HG03095 (cell line): ENCODE results near the gene ZCCHC7.
"Not testable (repeated sequence)": the region's sequence is repeated elsewhere in the genome, so short reads cannot be mapped to it uniquely, and the experiment has no call there.

Source experiments
- ATAC-seq: cut with Tn5 transposase; IDR thresholded peaks from one replicate; pipeline ENCODE4 v1.9.1; 2021; ENCODE audit warnings: moderate library complexity; ENCODE audit not compliant: unreplicated experiment

ZCCHC7 gene

GRCh38 chr9:37203456-37203855, 83.1 kb downstream of the ZCCHC7 start:
- not testable (repeated sequence) for ATAC-seq

GRCh38 chr9:37206121-37206620, 85.8 kb downstream of the ZCCHC7 start:
- no peak for ATAC-seq

- no peak for ATAC-seq
These were observed 89.3 kb downstream of the ZCCHC7 start for GRCh38 chr9:37209431-37210386.

GRCh38 chr9:37210737-37211523, 90.6 kb downstream of the ZCCHC7 start:
- no peak for ATAC-seq

GRCh38 chr9:37212435-37212834, 92.1 kb downstream of the ZCCHC7 start:
- ATAC-seq, result no peak

GRCh38 chr9:37215381-37215780, 95.0 kb downstream of the ZCCHC7 start:
- ATAC-seq, result no peak

GRCh38 chr9:37215830-37216229, 95.5 kb downstream of the ZCCHC7 start:
- no peak for ATAC-seq

GRCh38 chr9:37217161-37217560, 96.8 kb downstream of the ZCCHC7 start:
- no peak for ATAC-seq

- no peak for ATAC-seq
These were observed 98.5 kb downstream of the ZCCHC7 start for GRCh38 chr9:37218800-37219425.

GRCh38 chr9:37220971-37221370, 100.6 kb downstream of the ZCCHC7 start:
- no peak for ATAC-seq

GRCh38 chr9:37221489-37222106, 101.2 kb downstream of the ZCCHC7 start:
- ATAC-seq, result no peak

GRCh38 chr9:37229455-37229854, 109.1 kb downstream of the ZCCHC7 start:
- no peak for ATAC-seq

- no peak for ATAC-seq
These were observed 109.6 kb downstream of the ZCCHC7 start for GRCh38 chr9:37229882-37230482.

- ATAC-seq, result no peak
These were observed 116.4 kb downstream of the ZCCHC7 start for GRCh38 chr9:37236822-37237221.

GRCh38 chr9:37238122-37238521, 117.7 kb downstream of the ZCCHC7 start:
- no peak for ATAC-seq

- no peak for ATAC-seq
These were observed 119.0 kb downstream of the ZCCHC7 start for GRCh38 chr9:37239224-37239859.

GRCh38 chr9:37239921-37240320, 119.5 kb downstream of the ZCCHC7 start:
- ATAC-seq, result no peak

- ATAC-seq, result no peak
These were observed 121.0 kb downstream of the ZCCHC7 start for GRCh38 chr9:37241340-37241739.

GRCh38 chr9:37242089-37242488, 121.7 kb downstream of the ZCCHC7 start:
- ATAC-seq, result no peak
